AG08395 (cell line): ENCODE results near the gene FSIP1.

ENCODE experiments used
- DNase-seq: peaks from one replicate; pipeline ENCODE4 v3.0.0; 2012; ENCODE audit warnings: mixed read lengths, low spot score

FSIP1 gene

GRCh38 chr15:39792025-39792843, 9.6 kb upstream of the FSIP1 start:
- DNase-seq: no peak

DNA sequence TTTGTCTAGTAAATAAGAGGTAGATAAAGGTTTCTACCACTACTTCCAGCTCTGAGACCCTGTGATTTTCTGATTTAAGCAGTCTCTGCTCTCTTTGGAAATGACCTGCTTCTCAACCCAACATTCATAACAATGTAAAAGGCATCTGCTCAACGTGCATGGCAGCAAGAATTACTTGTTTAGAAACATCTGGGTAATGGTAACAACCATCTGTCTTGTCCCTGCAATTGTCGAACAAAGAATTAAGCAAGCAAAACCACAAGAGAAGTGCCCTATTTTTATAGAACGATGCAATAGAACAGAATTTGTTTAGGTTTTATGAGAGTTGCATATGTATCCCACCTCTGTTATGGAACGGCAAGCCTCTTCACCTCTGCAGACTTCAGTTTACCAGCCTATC, 7.1 kb upstream of the FSIP1 start:
- DNase-seq: peak; percentile 31

DNA sequence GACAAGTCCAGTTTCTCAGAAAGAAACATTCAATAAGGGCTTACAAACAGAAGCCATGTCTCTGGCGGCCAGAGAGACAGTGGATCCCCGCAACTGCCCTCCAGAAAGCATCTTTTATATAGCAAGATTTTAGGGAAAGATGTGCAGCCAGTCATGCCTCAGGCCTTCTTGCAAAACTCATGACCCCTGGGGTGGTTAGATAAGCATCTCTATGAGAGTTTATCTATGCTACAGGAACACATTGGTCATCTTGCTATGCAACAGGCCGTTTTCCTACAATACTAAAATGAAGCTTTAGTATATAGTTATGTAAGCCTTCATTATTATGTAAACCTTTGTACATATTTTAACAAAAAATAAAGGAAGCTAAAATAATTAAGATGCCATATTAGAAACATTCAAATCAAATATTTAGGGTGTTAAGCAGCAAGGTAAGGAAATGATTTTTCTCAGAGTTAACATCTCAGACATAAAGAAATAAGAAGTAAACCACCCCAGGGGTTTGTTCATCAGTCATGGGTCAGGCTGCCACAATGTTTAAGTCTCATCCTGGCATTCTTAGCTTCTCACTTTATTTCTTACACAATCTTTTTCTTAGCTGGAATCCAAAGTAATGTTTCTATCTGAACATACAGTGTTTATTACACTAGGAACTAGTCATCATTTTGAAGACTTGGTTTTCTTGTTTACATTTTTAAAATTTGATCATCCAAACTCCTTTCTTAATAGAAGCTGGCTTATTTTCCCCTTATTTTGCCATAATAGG, 6.3 kb upstream of the FSIP1 start:
- peak; percentile 44 for DNase-seq

- peak; percentile 31 for DNase-seq
These were observed 5.5 kb upstream of the FSIP1 start for GRCh38 chr15:39788108-39788507.

DNA sequence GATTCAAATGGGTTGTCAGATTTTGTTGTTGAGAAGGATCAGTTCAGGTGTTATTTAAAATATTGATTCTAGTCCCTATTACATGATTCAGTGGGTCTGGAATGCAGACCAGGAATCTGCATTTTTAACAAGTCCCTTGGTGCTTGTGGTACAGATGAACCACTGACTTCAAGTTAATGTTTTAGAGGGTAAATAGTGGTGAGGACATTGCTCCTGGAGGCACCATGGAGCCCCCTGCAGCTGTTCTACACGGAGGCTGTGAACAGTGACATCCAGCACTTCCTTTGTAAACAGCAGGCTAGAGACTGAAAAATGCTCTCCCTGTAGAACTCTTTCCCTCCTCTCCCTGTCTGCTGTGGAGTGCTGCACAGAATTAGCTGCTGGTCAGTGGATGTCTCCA, 4.8 kb upstream of the FSIP1 start:
- DNase-seq: no peak

GRCh38 chr15:39786447-39787056, 3.9 kb upstream of the FSIP1 start:
- DNase-seq: peak; percentile 59

DNA sequence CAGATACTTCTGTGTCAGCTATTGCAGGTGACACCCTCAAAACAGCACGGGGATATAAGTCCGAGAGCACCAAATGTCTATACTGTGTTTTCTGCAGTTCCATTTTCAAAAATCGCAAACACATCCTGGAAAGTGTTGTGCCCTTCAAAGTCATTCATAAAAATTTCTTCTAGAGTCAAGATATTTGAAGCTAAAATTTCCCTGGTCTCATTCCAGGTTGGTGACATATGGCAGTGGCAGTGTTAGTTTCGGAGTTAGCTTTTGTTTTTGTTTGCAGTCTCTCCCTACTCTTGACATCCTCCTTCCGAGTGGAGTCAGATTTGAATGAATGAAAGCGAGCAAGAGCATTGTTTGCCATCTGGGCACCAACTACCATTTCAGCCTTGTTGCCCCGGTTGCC, 3.2 kb upstream of the FSIP1 start:
- DNase-seq: no peak

DNA sequence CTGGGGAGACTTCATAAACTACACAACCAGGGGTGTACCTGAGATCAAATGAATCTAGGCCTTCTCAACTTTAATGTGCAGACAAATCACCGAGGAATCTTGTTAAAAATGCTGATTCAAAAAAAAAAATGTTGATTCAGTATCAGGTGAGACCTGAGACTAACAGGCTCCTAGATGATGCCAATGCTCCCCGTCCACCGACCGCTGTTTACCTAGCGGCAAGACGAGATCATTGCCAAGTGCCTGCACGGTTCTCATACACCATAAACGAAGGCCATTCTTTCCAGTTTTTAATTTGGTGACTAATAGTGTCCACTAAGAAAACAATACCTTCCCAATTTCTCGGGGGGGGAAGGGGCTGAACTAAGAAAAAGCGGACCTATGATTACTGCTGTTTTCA, 2.5 kb upstream of the FSIP1 start:
- DNase-seq: no peak

- DNase-seq: no peak
These were observed 2.0 kb upstream of the FSIP1 start for GRCh38 chr15:39784638-39785037.

GRCh38 chr15:39784125-39784524, 1.5 kb upstream of the FSIP1 start:
- DNase-seq: no peak

- no peak for DNase-seq
These were observed 691 bp upstream of the FSIP1 start for GRCh38 chr15:39783244-39783820.

- no peak for DNase-seq
These were observed 706 bp downstream of the FSIP1 start for GRCh38 chr15:39781967-39782302.

DNA sequence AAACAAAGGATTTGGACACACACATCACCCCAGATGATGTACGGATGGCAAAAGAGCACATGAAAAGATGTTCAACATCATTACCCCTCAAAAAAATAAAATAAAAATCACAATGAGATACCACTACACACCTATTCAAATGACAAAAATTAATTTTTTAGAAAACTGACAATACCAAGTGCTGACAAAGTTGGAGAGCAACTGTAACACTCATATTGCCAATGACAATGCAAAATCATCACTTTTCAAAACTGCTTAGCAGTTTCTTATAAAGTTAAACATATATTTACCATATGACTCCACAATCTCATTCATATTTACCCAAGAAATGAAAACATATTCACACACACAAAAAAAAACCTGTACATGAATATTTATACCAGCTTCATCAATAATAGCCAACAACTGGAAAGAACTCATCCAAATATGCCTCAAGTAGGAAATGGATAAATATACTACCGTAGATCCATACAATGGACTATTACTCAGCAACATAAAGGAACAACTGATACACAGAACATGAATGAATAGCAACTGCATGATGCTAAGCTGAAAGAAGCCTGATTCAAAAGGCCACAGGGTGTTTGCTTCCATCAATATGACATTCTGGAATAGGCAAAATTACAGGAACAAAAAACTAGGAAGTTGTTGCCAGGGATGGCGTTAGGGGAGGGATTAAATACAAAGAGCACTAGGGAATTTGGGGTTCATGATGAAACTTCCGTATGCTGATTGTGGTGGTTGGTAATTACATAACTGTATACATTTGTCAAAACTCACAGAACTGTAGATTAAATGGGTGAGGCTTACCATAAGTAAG, 1.3 kb downstream of the FSIP1 start:
- DNase-seq: no peak

GRCh38 chr15:39778021-39778420, 4.6 kb downstream of the FSIP1 start:
- no peak for DNase-seq

- DNase-seq: no peak
These were observed 5.1 kb downstream of the FSIP1 start for GRCh38 chr15:39777496-39777895.

- DNase-seq: no peak
These were observed 6.6 kb downstream of the FSIP1 start for GRCh38 chr15:39776068-39776467.

DNA sequence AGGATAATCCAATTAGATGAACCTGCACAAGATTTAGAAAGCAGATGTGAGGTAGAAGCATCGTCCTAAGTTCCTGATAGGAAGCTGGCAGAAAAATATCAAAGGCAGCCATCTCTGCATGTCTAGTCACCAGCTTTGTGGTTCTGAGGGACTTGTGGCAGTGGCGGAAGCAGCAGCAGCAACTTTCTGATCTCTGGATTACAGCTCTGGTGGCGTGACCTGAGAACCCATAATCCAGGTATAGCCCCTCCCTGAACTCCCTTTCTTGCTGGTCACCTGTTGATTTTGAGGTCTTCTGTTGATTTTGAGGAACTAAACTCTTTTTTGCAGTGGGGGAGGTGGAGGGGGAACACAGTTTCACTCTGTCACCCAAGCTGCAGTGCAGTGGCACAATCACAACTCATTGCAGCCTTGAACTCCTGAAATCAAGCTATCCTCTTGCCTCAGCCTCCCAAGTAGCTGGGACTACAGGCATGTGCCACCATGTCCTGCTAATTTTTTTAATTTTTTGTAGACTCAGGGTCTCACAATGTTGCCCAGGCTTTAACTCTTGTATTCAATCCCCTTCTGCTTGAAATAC, 7.9 kb downstream of the FSIP1 start:
- DNase-seq: no peak

DNA sequence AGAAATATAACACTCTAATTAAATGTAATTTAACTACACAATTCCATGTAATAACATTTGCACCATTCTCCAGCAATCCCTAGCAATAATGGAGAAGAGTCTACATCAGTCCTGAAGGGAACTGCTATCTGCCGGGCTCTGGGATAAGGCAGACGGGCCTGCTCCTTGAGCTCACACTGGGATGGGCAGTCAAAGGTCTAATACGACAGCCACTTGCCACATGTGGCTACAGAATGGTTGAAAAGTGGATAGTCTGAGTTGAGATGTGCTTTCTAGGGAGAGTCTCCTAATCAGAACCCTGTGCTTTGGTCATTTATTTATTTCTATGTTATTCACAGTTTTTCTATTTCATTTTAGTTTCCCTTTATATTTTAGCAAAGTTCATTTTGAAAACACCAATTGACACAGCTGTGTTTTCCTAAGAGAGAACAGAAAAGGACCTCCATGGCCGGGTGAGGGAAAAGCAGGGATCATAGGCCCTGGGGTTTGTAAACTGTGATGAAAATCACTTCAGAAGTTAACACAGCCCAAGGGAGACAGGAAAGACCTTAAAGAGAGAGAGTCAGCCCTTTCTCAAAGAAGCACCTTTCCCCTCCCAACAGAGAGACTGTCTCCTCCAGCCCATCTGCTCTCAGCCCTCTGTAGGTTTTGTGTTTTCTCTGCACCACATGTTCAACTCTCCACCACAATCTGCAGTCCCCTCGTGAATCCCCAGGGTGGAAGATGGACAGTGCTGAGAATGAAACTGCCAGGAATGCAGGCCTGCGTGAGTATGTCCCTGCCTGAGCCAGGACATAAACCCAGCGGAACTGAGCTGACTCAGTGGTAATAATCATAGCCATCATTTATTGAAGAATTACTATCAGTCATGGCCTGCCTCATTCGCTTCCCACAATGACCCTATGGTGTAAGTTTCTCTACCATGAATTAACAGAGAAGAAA, 11.6 kb downstream of the FSIP1 start:
- DNase-seq: peak; percentile 92

DNA sequence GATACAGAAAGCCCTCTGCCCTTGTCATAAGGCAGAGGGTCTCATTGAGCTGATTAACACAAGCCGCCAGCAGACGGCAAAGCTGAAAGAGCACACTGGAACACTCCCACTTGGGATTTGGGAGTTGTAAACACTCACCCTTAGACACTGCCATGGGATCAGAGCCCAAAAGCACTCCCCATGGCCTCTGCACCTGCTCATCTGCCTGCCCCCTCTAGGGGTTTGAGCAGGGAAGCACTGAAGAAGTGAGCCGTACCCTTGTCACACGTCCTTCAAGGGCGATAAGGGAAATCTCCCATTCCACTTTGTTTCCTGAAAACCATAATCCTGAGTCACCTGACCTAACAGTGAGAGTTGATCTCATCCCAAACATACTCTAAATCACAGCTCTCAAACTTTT, 14.7 kb downstream of the FSIP1 start:
- no peak for DNase-seq

GRCh38 chr15:39761006-39761405, 21.6 kb downstream of the FSIP1 start:
- no peak for DNase-seq
